CD14-positive monocyte (primary cell): ENCODE results near the gene DNAJC16. TPM values are rescaled to one million over a fixed set of nuclear protein-coding genes. Genes with fewer than 3 reads are reported as not detected.

Experiments used
- DNase-seq, 3 donors: peaks; one replicate each; pipeline ENCODE4 v3.0.0-alpha.2; 2011 to 2022
- H2AFZ ChIP-seq: 2 replicates; pipeline ENCODE4 v1.6.0; 2012; ENCODE audit warnings: mild to moderate bottlenecking, low read depth, low read length, inconsistent platforms; ENCODE audit not compliant: insufficient read depth, poor library complexity, severe bottlenecking
- H3K27ac ChIP-seq, 2 donors: 1 replicate in 1 of 2; 2 replicates in 1 of 2; pipeline ENCODE4 v1.5.1; 2012 to 2013; ENCODE audit warnings: low read length in 2 of 2, control low read depth in 1 of 2, inconsistent platforms in 1 of 2, low read depth in 1 of 2, mild to moderate bottlenecking in 1 of 2
- H3K27me3 ChIP-seq, 2 donors: one replicate each; pipeline versions ENCODE4 v1.6.0 to v1.6.1; 2011 to 2013; ENCODE audit warnings: low read length in 2 of 2; ENCODE audit not compliant: control insufficient read depth in 2 of 2, insufficient read depth in 2 of 2
- H3K36me3 ChIP-seq, 2 donors: replicated peaks in 1 of 2; 1 replicate in 1 of 2; 2 replicates in 1 of 2; pipeline versions ENCODE4 v1.5.1 to v1.6.1; 2012 to 2013; ENCODE audit warnings: low read length in 2 of 2, control low read depth in 1 of 2, inconsistent platforms in 1 of 2, mild to moderate bottlenecking in 1 of 2; ENCODE audit not compliant: insufficient read depth in 2 of 2, control insufficient read depth in 1 of 2
- H3K4me1 ChIP-seq, 2 donors: 1 replicate in 1 of 2; 2 replicates in 1 of 2; pipeline versions ENCODE4 v1.5.1 to v1.6.1; 2012 to 2013; ENCODE audit warnings: low read length in 2 of 2, control low read depth in 1 of 2, inconsistent platforms in 1 of 2, mild to moderate bottlenecking in 1 of 2, moderate library complexity in 1 of 2; ENCODE audit not compliant: insufficient read depth in 2 of 2, control insufficient read depth in 1 of 2
- H3K4me2 ChIP-seq: replicated peaks from 2 replicates; pipeline ENCODE3; 2012; ENCODE audit warnings: low read length, moderate library complexity, mild to moderate bottlenecking; ENCODE audit not compliant: poor library complexity, severe bottlenecking; ENCODE audit errors: extremely low read depth
- H3K4me3 ChIP-seq, 3 experiments: fragments of 200-600 bp in 1 of 3; sonication (generic) in 1 of 3; replicated peaks in 1 of 3; 1 replicate in 2 of 3; 2 replicates in 1 of 3; pipeline ENCODE4 v1.5.1; 2011 to 2013; ENCODE audit warnings: low read length in 3 of 3, mild to moderate bottlenecking in 3 of 3, control low read depth in 2 of 3, low read depth in 2 of 3, inconsistent platforms in 1 of 3, moderate library complexity in 1 of 3
- H3K79me2 ChIP-seq: 2 replicates; pipeline ENCODE4 v1.6.0; 2012; ENCODE audit warnings: mild to moderate bottlenecking, control low read depth, inconsistent platforms, low read length, moderate library complexity; ENCODE audit not compliant: insufficient read depth
- H3K9ac ChIP-seq: 2 replicates; pipeline ENCODE4 v1.6.0; 2017; ENCODE audit warnings: low read length, mild to moderate bottlenecking; ENCODE audit not compliant: insufficient read depth, poor library complexity, severe bottlenecking
- H3K9me3 ChIP-seq, 2 donors: replicated peaks in 1 of 2; 1 replicate in 1 of 2; 2 replicates in 1 of 2; pipeline versions ENCODE4 v1.5.1 to v1.6.1; 2012 to 2013; ENCODE audit warnings: low read length in 2 of 2, control low read depth in 1 of 2; ENCODE audit not compliant: control insufficient read depth in 1 of 2, insufficient read depth in 1 of 2
- H4K20me1 ChIP-seq: 2 replicates; pipeline ENCODE4 v1.6.0; 2012; ENCODE audit warnings: mild to moderate bottlenecking, low read length, control low read depth, moderate library complexity; ENCODE audit not compliant: insufficient read depth
- H3K27ac Mint-ChIP-seq, 7 donors: one replicate each; pipeline ENCODE4 v1.8.0; 2020; ENCODE audit warnings: mild to moderate bottlenecking in 7 of 7, mixed read lengths in 7 of 7, moderate library complexity in 6 of 7, inconsistent platforms in 2 of 7
- H3K27me3 Mint-ChIP-seq, 3 donors: one replicate each; pipeline ENCODE4 v1.8.0; 2021 to 2022; ENCODE audit warnings: low read depth in 3 of 3, mild to moderate bottlenecking in 3 of 3, mixed read lengths in 3 of 3, moderate library complexity in 3 of 3, inconsistent platforms in 1 of 3
- H3K36me3 Mint-ChIP-seq, 2 donors: one replicate each; pipeline ENCODE4 v1.8.0; 2020; ENCODE audit warnings: mixed read lengths in 2 of 2, inconsistent platforms in 1 of 2, mild to moderate bottlenecking in 1 of 2
- H3K4me1 Mint-ChIP-seq: one replicate; pipeline ENCODE4 v1.8.0; 2020; ENCODE audit warnings: mild to moderate bottlenecking, mixed read lengths
- H3K4me3 Mint-ChIP-seq, 2 donors: one replicate each; pipeline ENCODE4 v1.8.0; 2020; ENCODE audit warnings: mild to moderate bottlenecking in 2 of 2, mixed read lengths in 2 of 2, moderate library complexity in 1 of 2
- H3K9me3 Mint-ChIP-seq, 7 donors: one replicate each; pipeline ENCODE4 v1.8.0; 2020 to 2022; ENCODE audit warnings: mixed read lengths in 7 of 7, mild to moderate bottlenecking in 6 of 7, moderate library complexity in 6 of 7, inconsistent platforms in 2 of 7
- WGBS: methylation state at CpG from one replicate; pipeline ENCODE4 v1.1.5; 2013; ENCODE audit warnings: missing lambda C conversion rate; ENCODE audit not compliant: insufficient coverage; 5-methylcytosine and 5-hydroxymethylcytosine counted together
- intact Hi-C, 2 donors: fragments of 100-400 bp; cut with micrococcal nuclease; formaldehyde crosslinking; loops; one replicate each; pipeline versions ENCODE4 v1.15.0 to v1.15.1; 2023
- polyA plus RNA-seq, 3 donors: library from polyadenylated mRNA; depleted of rRNA in 1 of 3; unstranded in 2 of 3; stranded (reverse) in 1 of 3; fragments of 300-500 nt in 2 of 3; fragments of >200 nt in 1 of 3; fragmentation: Illumina TruSeq in 2 of 3; gene quantifications; 1 replicate in 2 of 3; 2 replicates in 1 of 3; pipeline ENCODE4 v1.2.3, GENCODE V29; 2012 to 2021
- TF ChIP-seq, protein P1 (sequence below): fragments of 200-600 bp; IDR thresholded peaks from one replicate; pipeline ENCODE4 v1.8.0; 2022; ENCODE audit warnings: antibody characterized with exemption, mild to moderate bottlenecking

The DNAJC16 gene
- polyA plus RNA-seq, 3 donors: 5.4 to 7.8 (median 6.3) TPM

GRCh38 chr1:15620155-15620545 is 93.5 kb downstream of the DNAJC16 start:
- 0% methylated on average over 1 of the region's 1 CpG for WGBS
- H3K4me1 Mint-ChIP-seq: peaks cover 40% of the 10 kb centered on the region
- no peak overlapping the region for H3K4me3 Mint-ChIP-seq
- no peak overlapping the region for H2AFZ ChIP-seq
- no peaks in the 10 kb centered on the region for H3K36me3 ChIP-seq
- H3K27me3 ChIP-seq: no peaks in the 10 kb centered on the region
- no peak overlapping the region for H3K4me3 ChIP-seq
- no peaks in the 10 kb centered on the region for H3K9me3 ChIP-seq
- H3K4me1 ChIP-seq: peaks cover 32 to 41% of the 10 kb centered on the region in 2 donors
- H3K27ac Mint-ChIP-seq: peak overlapping the region in 5 of 7 donors; percentile 12 to 87 (median 63)
- TF ChIP-seq, protein P1, sequence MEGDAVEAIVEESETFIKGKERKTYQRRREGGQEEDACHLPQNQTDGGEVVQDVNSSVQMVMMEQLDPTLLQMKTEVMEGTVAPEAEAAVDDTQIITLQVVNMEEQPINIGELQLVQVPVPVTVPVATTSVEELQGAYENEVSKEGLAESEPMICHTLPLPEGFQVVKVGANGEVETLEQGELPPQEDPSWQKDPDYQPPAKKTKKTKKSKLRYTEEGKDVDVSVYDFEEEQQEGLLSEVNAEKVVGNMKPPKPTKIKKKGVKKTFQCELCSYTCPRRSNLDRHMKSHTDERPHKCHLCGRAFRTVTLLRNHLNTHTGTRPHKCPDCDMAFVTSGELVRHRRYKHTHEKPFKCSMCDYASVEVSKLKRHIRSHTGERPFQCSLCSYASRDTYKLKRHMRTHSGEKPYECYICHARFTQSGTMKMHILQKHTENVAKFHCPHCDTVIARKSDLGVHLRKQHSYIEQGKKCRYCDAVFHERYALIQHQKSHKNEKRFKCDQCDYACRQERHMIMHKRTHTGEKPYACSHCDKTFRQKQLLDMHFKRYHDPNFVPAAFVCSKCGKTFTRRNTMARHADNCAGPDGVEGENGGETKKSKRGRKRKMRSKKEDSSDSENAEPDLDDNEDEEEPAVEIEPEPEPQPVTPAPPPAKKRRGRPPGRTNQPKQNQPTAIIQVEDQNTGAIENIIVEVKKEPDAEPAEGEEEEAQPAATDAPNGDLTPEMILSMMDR: no peak
- H3K27me3 Mint-ChIP-seq: no peaks in the 10 kb centered on the region
- peak overlapping the region; percentile 5 for H3K4me2 ChIP-seq
- no peak overlapping the region for H3K9ac ChIP-seq
- peaks cover 72% of the 10 kb centered on the region for H3K79me2 ChIP-seq
- H3K9me3 Mint-ChIP-seq: no peaks in the 10 kb centered on the region
- peak overlapping the region in 1 of 2 donors; percentile 99 for H3K27ac ChIP-seq
- intact Hi-C loops: no loop called here
- H3K36me3 Mint-ChIP-seq: peaks cover 2 to 5% of the 10 kb centered on the region in 2 donors
- peaks cover 58% of the 10 kb centered on the region for H4K20me1 ChIP-seq
- peak in 2 of 3 donors; percentile 35 to 42 for DNase-seq

DNA sequence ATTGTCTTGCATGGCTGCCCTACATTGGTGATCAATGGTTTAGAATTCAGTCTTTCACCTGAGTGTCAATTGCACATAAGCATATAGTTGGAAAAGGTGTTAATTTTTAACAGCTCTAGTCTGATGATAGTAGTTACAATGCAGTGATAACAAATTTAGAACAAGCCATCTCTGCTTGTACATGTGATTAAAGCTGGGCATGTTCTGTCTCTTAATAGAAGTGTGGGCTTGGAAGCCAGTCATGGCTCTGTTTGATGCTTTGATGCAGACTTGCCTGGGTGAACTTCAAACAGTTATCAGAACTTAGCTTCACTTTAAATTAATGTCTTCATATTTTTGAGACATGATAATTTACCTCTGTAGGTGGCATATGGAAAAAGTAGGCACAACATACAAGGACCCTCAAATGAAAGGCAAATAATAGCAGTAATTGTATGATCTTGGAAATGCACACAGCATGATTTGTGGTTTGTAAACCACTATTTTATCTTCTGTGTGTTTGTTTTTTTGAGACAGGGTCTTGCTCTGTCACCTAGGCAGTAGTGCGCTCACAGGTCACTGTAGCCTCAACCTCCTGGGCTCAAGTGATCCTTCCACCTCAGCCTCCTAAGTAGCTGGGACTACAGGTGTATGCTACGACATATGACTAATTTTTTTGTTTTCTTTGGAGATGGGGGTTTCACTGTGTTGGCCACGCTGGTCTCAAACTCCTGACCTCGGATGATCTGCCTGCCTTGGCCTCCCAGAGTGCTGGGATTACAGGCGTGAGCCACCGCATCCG is 94.4 kb downstream of the DNAJC16 start:
- Mint-ChIP-seq H3K4me1 (peaks cover 44% of the 10 kb centered on the region), H3K27me3 (no peaks in the 10 kb centered on the region), H3K36me3 (peaks cover 2 to 8% of the 10 kb centered on the region in 2 donors), H3K27ac (peak overlapping the region in 3 of 7 donors; percentile 65 to 80 (median 79)), H3K9me3 (no peaks in the 10 kb centered on the region), H3K4me3 (no peak overlapping the region)
- peaks cover 32 to 46% of the 10 kb centered on the region in 2 donors for H3K4me1 ChIP-seq
- H3K4me2 ChIP-seq: no peak overlapping the region
- intact Hi-C loops: no loop called here
- H4K20me1 ChIP-seq: peaks cover 68% of the 10 kb centered on the region
- H3K9ac ChIP-seq: no peak overlapping the region
- no peaks in the 10 kb centered on the region for H3K9me3 ChIP-seq
- H3K79me2 ChIP-seq: peaks cover 82% of the 10 kb centered on the region
- H3K27ac ChIP-seq: peak overlapping the region in 1 of 2 donors; percentile 99
- H3K4me3 ChIP-seq: no peak overlapping the region
- no peak for DNase-seq
- TF ChIP-seq, protein P1: no peak
- no peak overlapping the region for H2AFZ ChIP-seq
- H3K36me3 ChIP-seq: no peaks in the 10 kb centered on the region
- H3K27me3 ChIP-seq: no peaks in the 10 kb centered on the region
- no CpG with 5 or more reads among the region's 7 CpGs for WGBS
